PC-9 (cell line): ENCODE results near the gene NAA38. TPM values are rescaled to one million over a fixed set of nuclear protein-coding genes. Genes with fewer than 3 reads are reported as not detected.

Experiments
- BruUV-seq: library from RNA; stranded (reverse); fragments of 400-500 nt; replicated peaks from 2 replicates; lab custom pipeline; 2021; lab: Mats Ljungman, UMichigan
- CTCF ChIA-PET: fragments of 300-600 bp; sonication (Branson Sonifier 250); formaldehyde crosslinking; loops from one replicate; lab custom pipeline; 2022; ENCODE audit warnings: antibody characterized with exemption; lab: Charles Lee
- POLR2A ChIA-PET: fragments of 300-600 bp; sonication (Branson Sonifier 250); formaldehyde crosslinking; loops from one replicate; lab custom pipeline; 2022; ENCODE audit warnings: antibody characterized with exemption; ENCODE audit not compliant: unreplicated experiment; lab: Charles Lee
- DNase-seq, 2 experiments: peaks; one replicate each; pipeline versions ENCODE4 v3.0.0 to v3.0.0-alpha.2; 2015 to 2022; ENCODE audit warnings: mixed read lengths in 1 of 2
- H2AFZ ChIP-seq: fragments of 200-600 bp; sonication (generic); 2 replicates; pipeline ENCODE4 v1.8.1; 2017; ENCODE audit warnings: antibody characterized with exemption
- H3F3A ChIP-seq: fragments of 200-600 bp; sonication (generic); 2 replicates; pipeline ENCODE4 v1.8.1; 2017; ENCODE audit warnings: antibody characterized with exemption, mild to moderate bottlenecking, low read depth; ENCODE audit not compliant: insufficient read depth
- H3K27ac ChIP-seq: fragments of 200-600 bp; sonication (generic); 2 replicates; pipeline ENCODE4 v1.6.1; 2016; ENCODE audit warnings: mixed run types
- H3K27me3 ChIP-seq: fragments of 200-600 bp; sonication (generic); 2 replicates; pipeline ENCODE4 v1.6.1; 2016; ENCODE audit warnings: low read depth, mixed run types; ENCODE audit not compliant: insufficient read depth
- H3K36me3 ChIP-seq: fragments of 200-600 bp; sonication (generic); 2 replicates; pipeline ENCODE4 v1.6.1; 2016; ENCODE audit warnings: low read depth, mixed run types
- H3K4me1 ChIP-seq: fragments of 200-600 bp; sonication (generic); replicated peaks from 2 replicates; pipeline ENCODE4 v1.6.1; 2016; ENCODE audit warnings: mixed run types; ENCODE audit not compliant: insufficient read depth
- H3K4me2 ChIP-seq: fragments of 200-600 bp; sonication (generic); 2 replicates; pipeline ENCODE4 v1.6.1; 2017; ENCODE audit warnings: mixed run types
- H3K4me3 ChIP-seq: fragments of 200-600 bp; sonication (generic); 2 replicates; pipeline ENCODE4 v1.6.1; 2016; ENCODE audit warnings: mixed run types
- H3K79me2 ChIP-seq: fragments of 200-600 bp; sonication (generic); 2 replicates; pipeline ENCODE4 v1.6.1; 2017; ENCODE audit warnings: low read depth, mixed run types
- H3K9me2 ChIP-seq: fragments of 200-600 bp; sonication (generic); 2 replicates; pipeline ENCODE4 v1.8.1; 2017; ENCODE audit warnings: mild to moderate bottlenecking; ENCODE audit not compliant: insufficient read depth
- H3K9me3 ChIP-seq: fragments of 200-600 bp; sonication (generic); 2 replicates; pipeline ENCODE4 v1.8.1; 2016; ENCODE audit warnings: low read depth; ENCODE audit not compliant: insufficient read depth
- H4K20me1 ChIP-seq: fragments of 200-600 bp; sonication (generic); 2 replicates; pipeline ENCODE4 v1.8.1; 2017; ENCODE audit not compliant: insufficient read depth
- EZH2 ChIP-seq: fragments of 200-600 bp; sonication (generic); IDR thresholded peaks from 2 replicates; pipeline ENCODE4 v1.8.0; 2017; ENCODE audit warnings: antibody characterized with exemption, low read depth
- intact Hi-C: fragments of 100-400 bp; cut with micrococcal nuclease; formaldehyde crosslinking; loops from one replicate; pipeline ENCODE4 v1.10.0; 2022; ENCODE audit not compliant: unreplicated experiment
- total RNA-seq: library from RNA; stranded (reverse); gene quantifications from 2 replicates; pipeline ENCODE4 v1.2.3, GENCODE V29; 2021
- TF ChIP-seq, protein P1 (sequence below): fragments of 200-600 bp; sonication (generic); conservative IDR thresholded peaks from 2 replicates; pipeline ENCODE4 v1.6.1; 2017; ENCODE audit warnings: mixed run types, antibody characterized with exemption, mild to moderate bottlenecking, moderate library complexity

The NAA38 gene
- total RNA-seq, 1 experiment from 2014 or later, result 159 TPM

DNA sequence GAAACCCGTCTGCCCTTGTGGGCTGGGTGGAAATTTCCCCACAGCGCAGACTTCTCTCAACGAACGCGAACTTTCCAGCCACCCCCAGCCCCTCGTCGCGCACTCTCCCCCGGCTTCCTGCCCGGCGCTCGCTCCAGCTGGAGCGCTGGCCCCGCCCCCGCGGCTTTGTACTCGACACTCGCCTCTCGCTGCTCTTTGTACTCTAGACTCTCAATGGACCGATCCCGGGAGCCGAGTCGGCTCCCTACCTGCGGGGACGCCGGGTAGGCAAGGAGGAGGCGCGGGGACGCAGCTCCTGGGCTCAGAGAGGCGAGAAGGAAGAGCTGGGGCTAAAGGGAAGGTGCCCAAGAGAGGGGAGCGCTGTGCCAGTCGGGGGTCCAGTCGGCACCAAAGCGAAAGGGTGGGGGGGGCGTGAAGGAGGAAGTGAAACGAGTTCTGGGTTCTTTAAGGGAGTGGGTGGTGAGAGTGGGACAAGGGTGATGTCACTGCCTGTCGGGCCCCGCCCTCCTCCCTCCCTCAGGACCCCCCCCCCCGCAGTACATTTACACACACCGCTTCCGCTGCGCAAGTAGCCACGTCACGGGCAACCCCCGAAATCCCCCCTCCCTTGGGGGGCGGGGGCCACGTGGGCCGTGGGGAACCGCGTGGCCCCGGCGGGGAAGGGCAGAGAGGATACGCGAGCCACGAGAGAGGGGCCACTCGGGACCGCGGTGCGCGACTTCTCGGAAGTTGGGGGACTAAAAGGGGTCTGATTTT is 13.6 kb downstream of the NAA38 start:
- no peak for TF ChIP-seq EZH2
- TF ChIP-seq, protein P1, sequence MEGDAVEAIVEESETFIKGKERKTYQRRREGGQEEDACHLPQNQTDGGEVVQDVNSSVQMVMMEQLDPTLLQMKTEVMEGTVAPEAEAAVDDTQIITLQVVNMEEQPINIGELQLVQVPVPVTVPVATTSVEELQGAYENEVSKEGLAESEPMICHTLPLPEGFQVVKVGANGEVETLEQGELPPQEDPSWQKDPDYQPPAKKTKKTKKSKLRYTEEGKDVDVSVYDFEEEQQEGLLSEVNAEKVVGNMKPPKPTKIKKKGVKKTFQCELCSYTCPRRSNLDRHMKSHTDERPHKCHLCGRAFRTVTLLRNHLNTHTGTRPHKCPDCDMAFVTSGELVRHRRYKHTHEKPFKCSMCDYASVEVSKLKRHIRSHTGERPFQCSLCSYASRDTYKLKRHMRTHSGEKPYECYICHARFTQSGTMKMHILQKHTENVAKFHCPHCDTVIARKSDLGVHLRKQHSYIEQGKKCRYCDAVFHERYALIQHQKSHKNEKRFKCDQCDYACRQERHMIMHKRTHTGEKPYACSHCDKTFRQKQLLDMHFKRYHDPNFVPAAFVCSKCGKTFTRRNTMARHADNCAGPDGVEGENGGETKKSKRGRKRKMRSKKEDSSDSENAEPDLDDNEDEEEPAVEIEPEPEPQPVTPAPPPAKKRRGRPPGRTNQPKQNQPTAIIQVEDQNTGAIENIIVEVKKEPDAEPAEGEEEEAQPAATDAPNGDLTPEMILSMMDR, result no peak
- no TSS peak for BruUV-seq
- no peaks in the 10 kb centered on the region for H3K36me3 ChIP-seq
- peak overlapping the region; percentile 97 for H3K4me2 ChIP-seq
- H3K27me3 ChIP-seq, result no peaks in the 10 kb centered on the region
- ChIA-PET CTCF (no interaction called here), POLR2A (interaction anchor here (0.5 to 0.6 kb wide), 2 partner anchors 69 to 160 kb away, joined by 4 to 7 read pairs; no protein-coding TSS in a partner anchor)
- peaks cover 16% of the 10 kb centered on the region for H3K4me1 ChIP-seq
- DNase-seq, result peak; percentile 59 to 80
- intact Hi-C loops, result loop anchor here (1.0 to 5.0 kb wide), 5 partner anchors 7 to 581 kb away; partner anchors contain the start of genes CLDN7 and NAA38
- peaks cover 39% of the 10 kb centered on the region; the same call in 1 of the 2 replicates for H3F3A ChIP-seq
- 0 out of 2 replicates have a peak overlapping the region, but pooled peaks have one; percentile 70 for H2AFZ ChIP-seq
- no peaks in the 10 kb centered on the region for H3K9me2 ChIP-seq
- H3K9me3 ChIP-seq, result no peaks in the 10 kb centered on the region
- peak overlapping the region; percentile 93 for H3K4me3 ChIP-seq
- H3K27ac ChIP-seq, result peak overlapping the region; percentile 92
- H3K79me2 ChIP-seq, result peaks cover 23% of the 10 kb centered on the region
- H4K20me1 ChIP-seq, result peaks cover 10% of the 10 kb centered on the region

DNA sequence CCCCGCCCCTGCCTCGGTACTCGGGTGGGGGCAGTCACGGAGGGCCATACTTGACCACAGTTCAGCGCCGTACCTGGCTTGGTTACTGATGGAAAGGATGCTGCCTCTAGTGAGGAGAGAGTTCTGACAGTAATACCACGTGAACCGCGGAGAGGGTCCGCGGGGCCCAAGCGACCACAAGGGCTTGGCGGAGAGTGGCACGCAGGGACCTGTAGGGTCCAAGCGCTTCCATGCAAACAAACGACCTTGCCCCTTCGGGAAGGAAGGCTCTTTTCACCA is 14.2 kb downstream of the NAA38 start:
- CTCF ChIA-PET, result no interaction called here
- no peaks in the 10 kb centered on the region for H3K36me3 ChIP-seq
- H2AFZ ChIP-seq, result no peak overlapping the region; the same call in 1 of the 2 replicates
- no peaks in the 10 kb centered on the region for H3K9me3 ChIP-seq
- H3K4me3 ChIP-seq, result peak overlapping the region; percentile 93
- H3K4me1 ChIP-seq, result peaks cover 19% of the 10 kb centered on the region
- POLR2A ChIA-PET, result interaction anchor here (0.5 to 0.6 kb wide), 2 partner anchors 70 to 160 kb away, joined by 4 to 7 read pairs; no protein-coding TSS in a partner anchor
- intact Hi-C loops, result loop anchor here (5.0 kb wide), 3 partner anchors 96 to 581 kb away; partner anchors contain the start of gene CLDN7
- peaks cover 10% of the 10 kb centered on the region for H4K20me1 ChIP-seq
- peaks cover 23% of the 10 kb centered on the region for H3K79me2 ChIP-seq
- peak overlapping the region; percentile 92 for H3K27ac ChIP-seq
- no peaks in the 10 kb centered on the region for H3K9me2 ChIP-seq
- H3K27me3 ChIP-seq, result no peaks in the 10 kb centered on the region
- H3F3A ChIP-seq, result peaks cover 39% of the 10 kb centered on the region; the same call in 1 of the 2 replicates
- peak overlapping the region; percentile 97 for H3K4me2 ChIP-seq
- TF ChIP-seq, protein P1, result no peak
- TF ChIP-seq EZH2, result no peak
- BruUV-seq, result TSS peak; percentile 31
- DNase-seq, result no peak

DNA sequence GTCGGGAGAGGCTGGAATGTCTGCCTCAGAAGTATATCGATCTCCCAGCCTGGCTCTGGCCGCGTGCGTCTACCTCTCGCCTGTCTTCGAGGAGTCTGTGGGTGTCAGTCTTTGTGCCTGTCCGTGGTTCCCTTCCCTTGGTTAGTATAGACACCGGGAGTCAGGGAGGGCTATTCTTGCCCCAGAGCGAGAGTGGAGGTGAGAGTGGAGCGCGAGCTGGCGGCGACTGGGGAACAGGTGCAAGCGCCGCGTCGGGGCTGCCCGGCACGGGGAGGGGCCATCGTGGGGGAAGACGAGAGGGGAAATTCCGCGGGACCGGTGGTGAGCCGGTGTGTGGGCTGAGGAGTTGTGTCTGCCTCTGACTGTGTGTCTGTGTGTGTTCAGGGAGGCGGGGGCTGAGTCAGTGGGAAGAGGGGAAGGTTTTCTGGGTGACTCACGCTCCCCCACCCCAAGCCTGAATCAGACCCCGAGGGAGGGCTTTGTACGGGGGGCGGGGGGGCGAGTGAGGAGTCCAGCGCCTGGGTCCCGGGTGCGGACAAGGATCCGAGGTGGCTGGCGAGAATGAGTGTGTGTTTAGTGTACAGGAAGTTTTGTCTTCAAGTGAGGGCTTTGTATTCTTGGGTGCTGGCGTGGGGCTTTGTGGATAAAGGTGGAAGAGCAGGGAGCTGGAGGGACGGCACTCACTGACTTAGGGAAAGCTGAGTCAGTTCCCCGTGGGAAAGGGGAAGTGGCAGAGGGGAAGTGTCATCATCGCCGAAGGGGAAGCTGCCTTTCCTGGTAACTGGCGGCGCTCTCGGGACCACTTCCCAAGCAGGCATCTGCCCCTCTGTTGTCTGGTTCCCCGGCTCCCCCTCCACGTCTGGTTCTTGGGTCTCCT is 14.7 kb downstream of the NAA38 start:
- Histone ChIP-seq H3K4me2 (peak overlapping the region; percentile 97), H3K4me1 (peaks cover 21% of the 10 kb centered on the region), H3K79me2 (peaks cover 23% of the 10 kb centered on the region), H3K4me3 (peak overlapping the region; percentile 93), H3F3A (peaks cover 39% of the 10 kb centered on the region; the same call in 1 of the 2 replicates), H3K27me3 (no peaks in the 10 kb centered on the region), H2AFZ (no peak overlapping the region; the same call in 1 of the 2 replicates), H3K36me3 (no peaks in the 10 kb centered on the region), H3K27ac (peak overlapping the region; percentile 92), H3K9me3 (no peaks in the 10 kb centered on the region), H4K20me1 (peaks cover 10% of the 10 kb centered on the region), H3K9me2 (no peaks in the 10 kb centered on the region)
- BruUV-seq, result TSS peak; percentile 30
- intact Hi-C loops, result loop anchor here (5.0 kb wide), 3 partner anchors 95 to 580 kb away; partner anchors contain the start of gene CLDN7
- peak; percentile 68 for DNase-seq
- POLR2A ChIA-PET, result interaction anchor here (0.5 to 0.6 kb wide), 3 partner anchors 70 to 159 kb away, joined by 4 to 8 read pairs (median 7); no protein-coding TSS in a partner anchor
- CTCF ChIA-PET, result no interaction called here
- TF ChIP-seq EZH2, result no peak
